COLO668 (cell line): Measurements from ENCODE around the gene UBE2E1.
"Not testable (repeated sequence)": the region's sequence is repeated elsewhere in the genome, so short reads cannot be mapped to it uniquely, and the experiment has no call there.

Experiments
- DNase-seq: peaks from one replicate; lab custom pipeline; 2025; ENCODE audit not compliant: unreplicated experiment; lab: John Stamatoyannopoulos, UW

Gene UBE2E1

DNA sequence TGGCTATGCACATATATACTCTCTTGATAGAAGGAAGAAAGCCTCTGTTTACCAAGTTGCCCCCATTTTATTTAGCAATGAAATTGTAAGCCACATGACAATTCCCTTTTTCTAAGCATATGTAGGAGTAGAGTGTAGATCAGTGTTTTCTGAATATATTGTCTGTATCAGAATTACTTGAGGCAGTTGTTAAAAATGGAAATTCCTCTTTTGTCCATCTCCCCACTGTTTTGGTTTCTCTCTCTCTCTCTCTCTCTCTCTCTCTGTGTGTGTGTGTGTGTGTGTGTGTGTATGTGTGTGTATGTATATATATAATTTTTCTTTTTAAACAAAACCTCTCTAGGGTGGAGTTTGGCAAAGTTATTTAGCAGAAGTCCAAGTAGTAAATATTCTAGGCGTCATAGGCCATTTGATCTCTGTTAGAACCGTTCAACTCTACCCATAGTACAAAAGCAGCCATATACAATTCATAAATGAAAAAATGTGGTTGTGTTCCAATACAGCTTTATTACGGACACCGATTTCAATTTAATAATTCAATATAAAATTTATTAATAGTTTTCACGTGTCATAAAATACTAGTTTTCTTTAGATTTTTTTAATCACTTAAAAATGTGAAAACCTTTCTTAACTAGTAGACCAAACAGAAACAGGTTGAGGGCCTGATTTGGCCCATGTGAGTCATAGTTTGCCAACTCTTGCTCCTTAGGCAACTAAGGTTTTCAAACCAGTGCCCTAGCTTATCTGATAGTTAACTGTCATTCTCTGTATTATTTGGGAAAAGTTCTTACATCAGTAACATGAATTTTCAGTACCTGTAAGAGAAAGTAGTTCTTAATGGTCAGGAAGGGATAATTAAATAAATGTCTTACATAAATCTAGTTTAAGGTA is 39.8 kb downstream of the UBE2E1 start:
- no peak for DNase-seq

DNA sequence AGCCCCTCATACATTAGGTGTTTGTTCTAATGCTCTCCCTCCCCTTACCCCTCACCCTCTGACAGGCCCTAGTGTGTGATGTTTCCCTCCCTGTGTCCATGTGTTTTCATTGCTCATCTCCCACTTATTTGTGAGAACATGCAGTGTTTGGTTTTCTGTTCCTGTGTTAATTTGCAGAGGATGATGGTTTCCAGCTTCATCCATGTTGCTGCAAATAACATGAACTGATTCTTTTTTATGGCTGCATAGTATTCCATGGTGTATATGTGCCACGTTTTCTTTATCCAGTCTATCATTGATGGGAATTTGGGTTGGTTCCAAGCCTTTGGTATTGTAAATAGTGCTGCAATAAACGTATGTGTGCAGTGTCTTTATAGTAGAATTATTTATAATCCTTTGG is 43.7 kb downstream of the UBE2E1 start:
- DNase-seq, result not testable (repeated sequence)

DNA sequence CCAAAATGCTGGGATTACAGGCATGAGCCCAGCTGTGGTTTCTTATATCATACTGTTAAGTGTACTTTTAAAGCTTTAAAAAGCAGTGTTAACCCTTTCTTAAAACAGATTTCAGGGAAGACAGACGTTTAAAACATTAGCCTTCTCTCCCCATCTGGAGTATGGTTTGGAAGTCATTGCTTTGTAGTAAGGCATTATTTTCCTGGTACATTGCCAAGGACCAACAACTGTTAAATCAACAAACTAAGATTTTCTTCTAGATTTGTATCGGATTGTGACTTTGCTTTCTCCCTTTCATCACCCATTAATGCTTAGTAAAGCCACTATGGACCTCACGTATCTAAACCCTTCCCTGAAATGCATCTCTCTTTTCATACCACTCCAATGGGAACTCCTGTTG is 50.5 kb downstream of the UBE2E1 start:
- DNase-seq, result no peak

DNA sequence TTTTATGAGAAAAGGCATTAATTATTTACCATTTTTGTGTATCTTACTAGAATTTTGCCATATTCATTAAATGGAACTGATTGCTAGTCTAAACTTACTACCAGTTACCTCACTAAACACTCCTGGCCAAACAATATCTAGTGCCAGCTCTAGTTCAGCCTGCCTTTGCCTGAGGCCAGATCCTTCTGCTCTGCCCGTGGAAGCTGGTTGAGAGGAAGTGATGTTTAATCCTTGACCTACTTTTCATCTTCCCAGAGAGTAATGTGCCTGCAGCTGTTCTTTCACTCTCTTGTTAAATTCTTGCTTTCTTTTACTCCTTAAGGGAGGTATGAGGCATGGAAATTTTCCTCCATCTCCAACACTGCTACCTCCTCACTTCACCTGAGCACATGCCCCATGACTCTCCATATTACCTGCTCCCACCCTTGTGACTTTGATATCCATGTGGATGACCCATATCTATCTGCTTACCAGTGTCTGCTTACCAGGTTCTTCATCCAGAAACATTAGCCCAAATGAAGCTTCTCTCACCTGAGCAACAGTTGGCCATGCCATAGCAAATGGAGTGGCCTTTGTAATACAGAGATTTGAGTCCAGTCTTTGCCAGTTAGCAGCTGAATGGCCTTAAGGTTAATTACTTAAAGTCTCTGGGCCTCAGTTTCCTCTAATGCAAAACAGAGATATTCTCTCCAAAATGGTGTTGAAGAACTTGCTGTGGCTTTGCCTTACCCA is 53.4 kb downstream of the UBE2E1 start:
- no peak for DNase-seq

DNA sequence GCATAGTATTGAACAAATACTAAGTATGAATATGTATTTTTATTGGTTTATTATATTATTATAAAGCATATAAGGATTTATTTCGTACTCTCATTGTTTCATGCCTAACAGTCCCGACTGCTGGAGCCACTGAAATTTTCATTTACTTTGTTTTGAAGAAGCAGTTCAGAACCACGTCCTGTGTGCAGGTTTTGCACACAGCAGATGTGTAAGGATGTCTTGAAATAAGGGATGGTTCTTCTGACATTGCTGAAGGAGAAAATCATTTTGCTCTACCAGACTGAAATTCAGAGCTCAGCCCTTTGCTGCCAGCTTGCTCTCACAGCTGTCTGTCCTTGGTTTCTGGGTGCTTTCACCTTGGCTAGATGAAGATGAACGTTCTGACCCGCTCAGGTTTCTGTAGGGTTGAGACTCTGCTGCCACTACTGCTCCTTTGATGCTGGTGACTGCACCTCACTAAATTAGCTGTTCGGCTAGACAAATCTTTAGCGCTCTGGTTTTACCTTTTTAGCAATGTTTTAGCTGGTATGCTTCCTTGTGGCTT is 54.2 kb downstream of the UBE2E1 start:
- DNase-seq, result no peak

DNA sequence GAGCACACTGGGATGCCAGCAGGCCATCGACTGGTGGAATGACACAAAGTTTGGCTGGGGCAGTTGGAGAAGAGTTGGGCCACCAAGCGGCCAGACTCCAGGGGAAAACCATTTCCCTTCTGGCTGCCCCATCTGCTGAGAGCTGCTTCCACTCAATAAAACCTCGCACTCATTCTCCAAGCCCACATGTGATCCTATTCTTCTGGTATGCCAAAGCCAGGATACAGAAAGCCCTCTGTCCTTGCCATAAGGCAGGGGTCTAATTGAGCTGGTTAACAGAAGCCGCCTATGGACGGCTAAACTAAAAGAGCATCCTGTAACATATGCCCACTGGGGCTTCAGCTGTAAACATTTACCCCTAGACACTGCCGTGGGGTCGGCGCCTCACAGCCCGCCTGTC is 55.9 kb downstream of the UBE2E1 start:
- no peak for DNase-seq

DNA sequence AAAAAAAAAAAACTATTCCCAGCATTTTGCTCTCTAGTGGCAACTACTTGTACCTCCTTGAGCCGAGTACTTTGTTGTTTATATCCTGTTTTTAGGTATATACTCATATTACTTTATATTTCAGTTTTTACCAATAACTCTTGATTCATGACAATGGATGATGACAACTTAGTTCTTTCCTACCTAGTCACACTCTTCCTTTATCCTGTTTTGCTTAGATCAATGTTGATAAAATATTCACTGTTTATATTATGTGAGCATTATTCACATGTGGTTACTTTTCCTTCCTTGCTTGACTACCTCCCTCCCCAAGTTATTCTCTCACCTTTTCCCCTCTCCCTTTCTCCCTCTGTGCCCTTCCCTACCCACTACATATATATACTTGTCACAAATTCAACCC is 57.3 kb downstream of the UBE2E1 start:
- DNase-seq, result no peak

DNA sequence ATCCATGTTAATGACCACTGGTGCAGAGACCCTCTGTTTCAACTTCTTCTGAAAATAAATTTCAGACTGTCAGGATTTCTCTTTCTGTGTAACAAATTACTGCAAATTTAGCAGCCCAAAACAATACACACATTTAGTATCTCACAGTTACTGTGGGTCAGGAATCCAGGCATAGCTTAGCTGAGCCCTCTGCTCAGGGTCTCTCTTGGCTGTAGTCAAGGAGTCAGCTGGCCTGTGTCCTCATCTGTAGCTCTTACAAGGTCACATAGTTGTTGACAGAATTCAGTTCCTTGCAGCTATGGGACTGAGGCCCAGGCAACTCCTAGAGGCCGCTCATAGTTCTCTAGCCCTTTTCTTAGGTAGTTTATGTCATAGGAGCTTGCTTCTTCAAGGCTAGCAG is 59.2 kb downstream of the UBE2E1 start:
- DNase-seq, result no peak

DNA sequence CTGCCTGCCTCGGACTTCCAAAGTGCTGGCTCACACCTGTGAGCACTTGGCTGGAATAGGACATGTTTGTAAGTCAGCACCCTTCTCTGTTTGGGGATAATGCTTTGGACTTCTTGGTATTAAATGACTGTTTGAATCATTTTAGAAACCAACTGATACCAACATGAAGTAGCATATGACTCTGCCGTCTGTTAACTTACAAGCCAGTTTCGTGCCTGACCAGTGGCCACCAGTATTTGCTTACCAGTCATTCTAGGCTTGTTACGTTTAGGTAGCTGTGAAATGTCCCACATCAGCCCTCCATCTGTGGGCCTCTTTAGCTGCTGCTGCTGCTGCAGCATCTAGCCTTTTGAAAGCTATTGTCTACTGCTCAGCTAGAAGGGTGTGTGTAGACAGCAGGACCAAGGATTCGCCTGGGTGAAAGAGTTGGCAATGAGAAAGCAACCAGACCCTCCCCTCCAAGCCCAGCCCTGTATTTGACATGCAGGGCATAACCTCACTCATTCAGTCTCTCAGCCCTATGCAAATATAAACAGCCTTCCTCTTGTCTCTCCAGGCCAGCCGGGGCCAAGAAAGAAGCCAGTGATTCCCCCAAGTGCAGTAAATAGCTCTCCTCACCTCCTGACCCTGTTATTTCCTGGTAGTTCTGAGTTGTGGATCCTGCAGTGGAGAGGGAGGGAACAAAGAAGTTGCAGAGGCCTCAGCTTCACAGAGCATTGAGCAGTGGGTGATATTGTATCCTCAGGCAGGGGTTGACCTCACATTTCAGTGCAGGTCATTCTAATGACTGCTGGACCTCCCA is 60.0 kb downstream of the UBE2E1 start:
- DNase-seq, result no peak

DNA sequence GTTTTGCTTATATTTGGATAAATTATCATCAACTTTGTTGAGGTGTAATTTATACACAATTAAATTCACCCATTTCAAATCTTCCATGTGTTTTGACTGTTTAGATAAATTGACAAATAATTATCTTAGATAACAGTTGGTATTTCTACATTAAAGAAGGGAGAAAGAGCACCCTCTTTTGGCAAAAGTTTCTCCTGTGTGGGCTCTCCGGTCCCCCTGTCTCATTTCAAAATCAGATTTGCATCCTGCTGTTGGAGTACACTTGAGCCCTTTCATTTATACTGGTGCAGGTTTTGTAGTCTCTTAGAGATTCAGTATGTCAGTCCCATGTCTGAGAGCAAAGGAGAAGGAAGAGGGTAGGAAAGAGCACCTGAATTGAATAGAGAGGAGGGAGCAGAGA is 61.6 kb downstream of the UBE2E1 start:
- DNase-seq, result no peak

DNA sequence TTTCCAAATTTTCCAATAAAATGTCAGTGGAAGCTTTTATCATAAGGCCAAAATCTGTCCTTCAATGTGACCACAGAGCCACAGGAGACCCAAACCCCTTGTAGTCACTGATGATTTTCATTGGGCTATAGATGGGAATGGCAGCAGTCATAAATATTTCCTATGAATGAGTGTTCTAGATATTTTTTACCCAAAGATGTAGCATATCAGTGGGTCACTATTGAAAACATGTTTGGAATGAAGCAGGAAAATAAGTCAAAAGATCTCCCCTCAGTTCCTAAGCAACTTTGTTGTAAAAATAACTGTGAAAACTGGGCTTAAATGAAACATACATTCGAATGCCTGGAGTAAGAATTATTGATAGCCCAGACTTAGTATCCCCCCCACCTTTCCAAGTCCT is 62.1 kb downstream of the UBE2E1 start:
- DNase-seq, result no peak

DNA sequence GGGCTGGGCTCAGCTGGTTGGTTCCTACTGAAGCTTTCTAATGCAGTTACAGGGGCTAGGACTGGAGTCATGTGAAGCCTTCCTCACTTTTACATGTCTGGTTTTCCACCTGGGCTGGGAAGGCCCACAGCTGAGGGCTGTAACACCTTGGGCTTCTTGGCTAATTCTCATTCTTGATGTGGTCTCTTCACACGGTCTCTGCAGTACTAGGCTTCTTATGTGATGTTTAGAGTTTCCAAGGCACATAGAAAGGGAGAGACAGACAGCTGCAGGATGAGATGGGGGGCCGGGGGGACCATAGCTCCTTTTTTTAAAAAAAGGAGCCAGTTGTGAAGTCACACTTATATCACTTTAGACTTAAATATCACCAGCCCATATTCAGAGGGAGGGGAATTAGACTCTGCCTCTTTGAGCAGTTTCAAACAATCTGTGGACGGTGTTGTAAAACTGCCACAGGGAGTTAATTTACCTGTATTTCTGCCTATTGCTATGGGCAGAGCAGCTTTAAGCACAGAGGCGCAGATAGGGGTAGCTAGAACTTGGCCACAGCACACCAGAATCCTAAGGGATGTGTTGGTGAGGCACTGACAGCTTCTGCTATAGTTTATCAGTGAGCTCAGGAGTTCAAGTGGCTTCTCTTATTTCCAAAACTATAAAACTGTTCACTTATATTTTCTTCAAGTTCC is 64.4 kb downstream of the UBE2E1 start:
- DNase-seq, result no peak

DNA sequence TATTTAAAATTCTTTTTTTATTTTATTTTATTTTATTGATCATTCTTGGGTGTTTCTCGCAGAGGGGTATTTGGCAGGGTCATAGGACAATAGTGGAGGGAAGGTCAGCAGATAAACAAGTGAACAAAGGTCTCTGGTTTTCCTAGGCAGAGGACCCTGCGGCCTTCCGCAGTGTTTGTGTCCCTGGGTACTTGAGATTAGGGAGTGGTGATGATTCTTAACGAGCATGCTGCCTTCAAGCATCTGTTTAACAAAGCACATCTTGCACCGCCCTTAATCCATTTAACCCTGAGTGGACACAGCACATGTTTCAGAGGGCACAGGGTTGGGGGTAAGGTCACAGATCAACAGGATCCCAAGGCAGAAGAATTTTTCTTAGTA is 64.9 kb downstream of the UBE2E1 start:
- not testable (repeated sequence) for DNase-seq

DNA sequence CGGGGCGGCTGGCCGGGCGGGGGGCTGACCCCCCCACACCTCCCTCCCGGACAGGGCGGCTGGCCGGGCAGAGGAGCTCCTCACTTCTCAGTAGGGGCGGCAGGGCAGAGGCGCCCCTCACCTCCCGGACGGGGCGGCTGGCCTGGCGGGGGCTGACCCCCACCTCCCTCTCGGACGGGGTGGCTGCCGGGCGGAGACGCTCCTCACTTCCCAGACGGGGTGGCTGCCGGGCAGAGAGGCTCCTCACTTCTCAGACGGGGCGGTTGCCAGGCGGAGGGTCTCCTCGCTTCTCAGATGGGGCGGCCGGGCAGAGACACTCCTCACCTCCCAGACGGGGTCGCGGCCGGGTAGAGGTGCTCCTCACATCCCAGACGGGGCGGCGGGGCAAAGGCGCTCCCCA is 65.6 kb downstream of the UBE2E1 start:
- DNase-seq, result not testable (repeated sequence)

DNA sequence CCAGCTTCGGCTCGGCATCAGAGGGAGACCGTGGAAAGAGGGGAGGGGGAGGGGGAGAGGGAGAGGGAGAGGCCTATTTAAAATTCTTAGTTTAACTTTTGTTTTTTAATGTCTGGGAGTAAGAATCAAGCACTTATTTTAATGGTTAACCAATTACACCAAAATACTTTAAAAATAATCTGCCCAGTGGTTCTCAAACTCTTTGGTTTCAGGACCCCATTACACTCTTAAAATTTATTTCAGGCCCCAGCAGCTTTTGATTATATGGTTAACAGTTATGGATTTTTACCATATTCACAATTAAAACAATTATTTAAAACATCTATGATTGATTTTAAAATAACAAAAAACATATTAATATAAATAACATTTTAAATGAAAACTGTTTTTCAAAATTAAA is 66.6 kb downstream of the UBE2E1 start:
- no peak for DNase-seq

DNA sequence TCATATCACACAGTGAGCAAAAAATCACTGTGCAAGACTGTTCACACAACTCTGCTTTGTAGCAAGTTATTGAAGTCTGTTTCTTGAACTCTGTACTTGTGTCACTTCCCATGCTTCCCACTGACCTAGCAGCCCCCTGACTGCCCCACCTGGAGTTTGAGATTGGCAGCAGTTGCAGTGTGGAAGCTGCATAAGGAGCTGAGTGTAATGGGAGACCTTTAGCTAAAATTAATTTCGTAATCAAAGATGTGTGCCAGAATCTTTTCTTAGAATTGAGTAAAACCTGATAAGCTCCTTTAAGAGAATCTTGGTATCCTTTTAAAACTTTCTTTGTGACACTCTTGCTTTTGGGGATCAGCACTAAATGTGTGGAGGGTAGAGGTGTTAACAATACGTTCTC is 68.2 kb downstream of the UBE2E1 start:
- no peak for DNase-seq

DNA sequence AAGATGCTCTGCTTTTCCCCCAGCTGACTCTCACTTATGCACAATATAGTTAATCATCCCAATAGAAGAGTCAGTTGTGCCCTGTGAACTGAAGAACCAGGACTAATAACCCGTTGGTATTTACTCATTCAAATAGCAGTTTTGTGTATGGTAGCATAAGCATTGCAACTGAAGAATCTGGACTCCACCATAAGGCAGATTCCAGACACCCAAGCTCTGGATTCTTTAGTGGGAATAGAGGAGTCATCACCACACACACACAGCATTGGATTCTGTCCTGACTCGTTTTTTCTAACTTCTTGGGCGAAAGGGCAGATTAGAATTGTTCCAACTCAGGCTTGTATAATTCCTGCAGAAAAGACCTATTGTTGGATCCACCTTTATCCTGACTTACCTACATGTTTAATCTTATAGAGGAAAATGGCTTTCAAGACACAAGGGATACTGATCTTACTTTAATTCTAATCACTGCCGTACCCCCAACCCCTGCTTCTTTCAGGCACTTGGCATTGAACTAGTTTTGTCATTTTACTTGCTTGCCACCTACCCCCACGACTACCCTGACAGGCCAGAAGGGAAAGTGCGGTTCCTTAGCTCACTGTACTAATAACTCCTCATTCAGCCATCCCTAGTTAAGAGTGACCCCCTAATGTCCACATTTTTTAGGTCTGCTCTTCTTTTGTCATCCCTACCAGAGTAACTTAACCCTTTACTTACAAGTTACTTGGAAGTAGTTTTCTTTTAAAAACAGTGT is 68.8 kb downstream of the UBE2E1 start:
- DNase-seq, result no peak

DNA sequence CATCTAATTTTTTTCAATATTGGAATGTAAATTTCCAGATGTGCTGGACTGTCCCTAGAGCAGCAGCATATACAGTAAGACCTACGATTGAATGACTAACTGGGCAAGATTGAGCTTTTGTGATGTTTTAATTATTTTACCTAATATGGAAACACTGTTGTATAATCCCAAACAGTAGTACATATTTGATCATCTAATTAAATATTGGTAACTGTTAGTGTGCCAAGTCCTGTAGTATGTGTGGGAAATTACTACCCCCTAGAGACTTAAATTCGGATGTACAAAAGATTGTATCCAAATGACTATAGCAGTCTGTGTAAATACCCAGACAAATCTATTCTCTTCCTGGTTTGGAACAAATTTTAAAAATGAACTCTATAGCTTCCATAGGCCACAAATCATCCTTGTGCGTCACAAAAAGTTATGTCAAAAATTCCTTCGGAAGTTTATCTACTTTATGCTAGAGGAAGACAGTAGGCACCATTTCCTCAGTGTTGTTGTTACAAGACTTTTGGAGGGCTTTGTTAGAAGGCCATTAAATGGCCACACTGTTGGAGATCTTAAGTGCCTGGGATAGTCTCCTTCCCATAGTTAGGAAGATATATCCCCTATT is 69.5 kb downstream of the UBE2E1 start:
- DNase-seq, result no peak

DNA sequence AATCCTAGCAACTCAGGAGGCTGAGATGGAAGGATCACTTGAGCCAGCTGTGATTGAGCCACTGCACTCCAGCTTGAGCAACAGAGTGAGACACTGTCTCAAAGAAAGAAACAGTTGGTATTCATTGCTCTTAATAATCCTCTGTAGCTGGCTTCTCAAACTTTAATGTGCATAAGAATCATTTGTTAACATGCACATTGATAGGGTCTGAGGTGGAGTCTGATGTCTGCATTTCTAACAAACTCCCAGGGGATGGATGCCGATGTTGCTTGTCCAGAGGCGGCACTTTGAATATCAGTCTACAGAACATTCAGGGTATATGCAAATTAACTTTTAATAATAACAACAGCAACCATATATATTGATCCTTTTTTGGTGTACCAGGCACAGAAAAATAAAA is 71.2 kb downstream of the UBE2E1 start:
- no peak for DNase-seq
